ENCODE data around the gene GCKR.

The GCKR gene, protein sequence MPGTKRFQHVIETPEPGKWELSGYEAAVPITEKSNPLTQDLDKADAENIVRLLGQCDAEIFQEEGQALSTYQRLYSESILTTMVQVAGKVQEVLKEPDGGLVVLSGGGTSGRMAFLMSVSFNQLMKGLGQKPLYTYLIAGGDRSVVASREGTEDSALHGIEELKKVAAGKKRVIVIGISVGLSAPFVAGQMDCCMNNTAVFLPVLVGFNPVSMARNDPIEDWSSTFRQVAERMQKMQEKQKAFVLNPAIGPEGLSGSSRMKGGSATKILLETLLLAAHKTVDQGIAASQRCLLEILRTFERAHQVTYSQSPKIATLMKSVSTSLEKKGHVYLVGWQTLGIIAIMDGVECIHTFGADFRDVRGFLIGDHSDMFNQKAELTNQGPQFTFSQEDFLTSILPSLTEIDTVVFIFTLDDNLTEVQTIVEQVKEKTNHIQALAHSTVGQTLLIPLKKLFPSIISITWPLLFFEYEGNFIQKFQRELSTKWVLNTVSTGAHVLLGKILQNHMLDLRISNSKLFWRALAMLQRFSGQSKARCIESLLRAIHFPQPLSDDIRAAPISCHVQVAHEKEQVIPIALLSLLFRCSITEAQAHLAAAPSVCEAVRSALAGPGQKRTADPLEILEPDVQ

GRCh38 chr2:27496357-27497287 lies at the start of gene GCKR:
TSS of gene GCKR (plus strand) at chr2:27496839. CDS start at chr2:27496905, 66 bp downstream.
- DNase-seq = no peak
- Mint-ChIP-seq H3K9me3 (no peaks in the 10 kb centered on the region), H3K27me3 (peaks cover 80% of the 10 kb centered on the region), H3K4me3 (peak within 1 kb of the TSS; percentile 31), H3K27ac (no peak within 1 kb of the TSS), H3K4me1 (peaks cover 7% of the 10 kb centered on the region), H3K36me3 (no peaks in the 10 kb centered on the region)
- CTCF ChIA-PET = no interaction called here

DNA sequence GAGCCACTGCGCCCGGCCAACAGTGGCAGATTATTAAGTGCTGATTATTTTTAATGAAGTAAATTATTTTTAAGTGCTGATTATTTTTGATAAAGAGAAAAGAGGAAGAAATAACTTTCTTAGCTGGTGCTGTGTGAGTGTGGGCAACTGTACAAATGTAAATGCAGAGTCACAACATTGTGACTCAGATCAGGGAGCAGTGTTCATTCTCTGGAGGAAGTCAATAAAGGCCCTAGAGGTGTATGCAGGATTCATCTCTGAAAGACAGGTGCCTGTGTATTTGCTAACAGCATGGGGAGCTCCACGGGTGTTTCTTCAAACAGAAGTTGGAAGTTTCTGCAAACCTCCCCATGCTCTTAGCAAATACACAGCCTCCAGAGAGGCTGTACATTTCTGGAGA lies 48.3 kb upstream of the GCKR start:
- H3K4me3 Mint-ChIP-seq = no peak overlapping the region
- no peak overlapping the region for H3K27ac Mint-ChIP-seq
- CTCF ChIA-PET = interaction anchor here (2.4 kb wide), 1 partner anchor 17 kb away, joined by 13 read pairs; no protein-coding TSS in a partner anchor
- DNase-seq = no peak
- peaks cover 8% of the 10 kb centered on the region for H3K36me3 Mint-ChIP-seq
- H3K4me1 Mint-ChIP-seq = peaks cover 15% of the 10 kb centered on the region
- H3K27me3 Mint-ChIP-seq = no peaks in the 10 kb centered on the region
- no peaks in the 10 kb centered on the region for H3K9me3 Mint-ChIP-seq

DNA sequence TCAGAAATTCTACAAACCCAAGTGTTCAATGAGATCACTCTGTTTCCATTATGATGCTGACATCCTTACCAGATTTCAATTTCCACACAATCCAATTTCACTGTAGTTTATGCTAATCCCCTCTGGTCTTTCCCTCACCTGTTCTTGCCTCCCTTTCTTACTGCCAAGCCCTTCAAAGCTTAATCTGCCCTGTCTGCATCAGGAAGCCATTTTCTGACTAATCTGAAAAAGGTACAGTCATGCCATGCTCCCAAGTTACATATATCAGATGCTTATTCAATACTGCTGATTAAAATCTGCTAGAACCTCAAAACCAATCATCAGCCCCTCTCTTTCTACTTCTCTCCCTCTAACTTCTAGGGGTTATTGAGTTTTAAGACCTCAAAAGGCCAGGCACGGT lies 45.5 kb upstream of the GCKR start:
- no peak overlapping the region for H3K27ac Mint-ChIP-seq
- peaks cover under 1% of the 10 kb centered on the region for H3K36me3 Mint-ChIP-seq
- no peak overlapping the region for H3K4me3 Mint-ChIP-seq
- peaks cover 12% of the 10 kb centered on the region for H3K4me1 Mint-ChIP-seq
- H3K27me3 Mint-ChIP-seq = no peaks in the 10 kb centered on the region
- CTCF ChIA-PET = no interaction called here
- no peak for DNase-seq
- no peaks in the 10 kb centered on the region for H3K9me3 Mint-ChIP-seq

DNA sequence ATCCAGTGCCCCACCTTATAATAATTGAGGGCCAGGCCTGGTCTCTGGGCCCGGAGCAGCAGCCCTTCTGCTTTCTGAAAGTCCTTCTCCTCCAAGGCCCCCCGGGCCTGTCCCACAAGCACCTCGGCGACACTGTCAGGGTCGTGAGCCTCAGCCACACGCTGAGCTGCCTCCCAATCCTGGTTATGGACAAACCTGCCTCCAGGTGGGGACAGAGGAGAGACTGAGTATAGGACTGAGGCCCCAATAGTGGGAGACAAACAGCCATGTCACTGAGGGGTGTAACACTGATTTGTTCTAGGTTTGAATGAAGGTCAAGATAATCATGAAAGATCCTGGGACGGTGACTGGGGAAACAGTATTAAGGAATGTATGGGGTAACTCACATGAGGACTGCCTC lies 42.7 kb upstream of the GCKR start:
- Mint-ChIP-seq H3K27ac (no peak overlapping the region), H3K9me3 (no peaks in the 10 kb centered on the region), H3K4me1 (peaks cover 6% of the 10 kb centered on the region), H3K36me3 (no peaks in the 10 kb centered on the region), H3K4me3 (no peak overlapping the region), H3K27me3 (no peaks in the 10 kb centered on the region)
- DNase-seq = no peak
- CTCF ChIA-PET = interaction anchor here (0.6 to 1.3 kb wide), 2 partner anchors 9 to 229 kb away, joined by 3 to 4 read pairs; no protein-coding TSS in a partner anchor

GRCh38 chr2:27461118-27461517 lies 35.5 kb upstream of the GCKR start:
- Mint-ChIP-seq H3K4me3 (no peak overlapping the region), H3K36me3 (no peaks in the 10 kb centered on the region), H3K27me3 (no peaks in the 10 kb centered on the region), H3K9me3 (no peaks in the 10 kb centered on the region), H3K27ac (no peak overlapping the region), H3K4me1 (no peaks in the 10 kb centered on the region)
- DNase-seq = no peak
- CTCF ChIA-PET = no interaction called here

DNA sequence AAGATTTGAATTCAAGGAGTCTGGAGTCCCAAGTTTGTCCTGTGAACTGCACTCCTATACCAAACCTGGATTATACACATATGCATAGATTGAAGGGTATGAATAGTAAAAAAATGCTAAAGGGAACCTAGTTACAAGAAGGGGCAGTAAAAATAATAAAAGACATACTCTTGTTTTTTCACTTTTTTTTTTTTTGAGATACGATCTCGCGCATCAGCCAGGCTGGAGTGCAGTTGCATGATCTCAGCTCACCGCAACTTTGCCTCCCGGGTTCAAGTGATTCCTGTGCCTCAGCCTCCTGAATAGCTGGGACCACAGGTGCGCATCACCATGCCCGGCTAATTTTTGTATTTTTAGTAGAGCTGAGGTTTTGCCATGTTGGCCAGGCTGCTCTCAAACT lies 32.2 kb upstream of the GCKR start:
- H3K4me1 Mint-ChIP-seq = no peaks in the 10 kb centered on the region
- H3K36me3 Mint-ChIP-seq = no peaks in the 10 kb centered on the region
- DNase-seq = no peak
- H3K9me3 Mint-ChIP-seq = no peaks in the 10 kb centered on the region
- H3K27ac Mint-ChIP-seq = no peak overlapping the region
- CTCF ChIA-PET = no interaction called here
- no peaks in the 10 kb centered on the region for H3K27me3 Mint-ChIP-seq
- H3K4me3 Mint-ChIP-seq = no peak overlapping the region

DNA sequence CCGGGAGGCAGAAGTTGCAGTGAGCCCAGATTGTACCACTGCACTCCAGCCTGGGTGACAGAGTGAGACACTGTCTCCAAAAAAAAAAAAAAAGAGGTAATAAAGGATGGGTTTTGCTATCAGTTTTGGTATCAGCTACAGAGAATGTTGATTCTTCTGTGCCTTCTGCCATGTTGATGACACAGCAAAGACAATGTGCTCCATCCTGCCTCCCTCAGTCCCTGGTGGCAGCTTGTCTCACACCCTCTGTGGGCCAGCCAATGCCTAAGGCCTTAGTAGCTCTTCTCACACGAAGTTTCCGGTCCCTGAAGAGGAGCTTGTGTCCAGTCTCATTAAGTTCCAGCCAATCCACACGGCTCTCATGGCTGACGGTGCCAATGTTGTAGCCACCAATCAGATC lies 24.7 kb upstream of the GCKR start:
- Mint-ChIP-seq H3K36me3 (peaks cover 3% of the 10 kb centered on the region), H3K27ac (no peak overlapping the region), H3K9me3 (no peaks in the 10 kb centered on the region), H3K4me1 (no peaks in the 10 kb centered on the region), H3K27me3 (no peaks in the 10 kb centered on the region), H3K4me3 (no peak overlapping the region)
- CTCF ChIA-PET = no interaction called here
- DNase-seq = no peak

GRCh38 chr2:27485496-27485895 lies 11.1 kb upstream of the GCKR start:
- CTCF ChIA-PET = interaction anchor here (0.6 to 1.5 kb wide), 2 partner anchors 10 to 198 kb away, joined by 3 read pairs; no protein-coding TSS in a partner anchor

GRCh38 chr2:27489118-27489497 lies 7.5 kb upstream of the GCKR start:
- Mint-ChIP-seq H3K4me3 (peak overlapping the region; percentile 81), H3K9me3 (no peaks in the 10 kb centered on the region), H3K36me3 (no peaks in the 10 kb centered on the region), H3K27me3 (peaks cover 22% of the 10 kb centered on the region), H3K4me1 (peaks cover 22% of the 10 kb centered on the region), H3K27ac (peak overlapping the region; percentile 88)
- DNase-seq = peak; percentile 25
- CTCF ChIA-PET = interaction anchor here (1.2 kb wide), 1 partner anchor 43 kb away, joined by 5 read pairs; no protein-coding TSS in a partner anchor

More at GRCh38 chr2:27485496-27485895, 11.1 kb upstream of the GCKR start:
- Mint-ChIP-seq H3K9me3 (no peaks in the 10 kb centered on the region), H3K4me3 (no peak overlapping the region), H3K36me3 (no peaks in the 10 kb centered on the region), H3K27ac (no peak overlapping the region), H3K4me1 (peaks cover 19% of the 10 kb centered on the region), H3K27me3 (no peaks in the 10 kb centered on the region)
- no peak for DNase-seq

- peaks cover 28% of the 10 kb centered on the region for H3K27me3 Mint-ChIP-seq
- CTCF ChIA-PET = no interaction called here
- H3K4me3 Mint-ChIP-seq = peak within 1 kb of the TSS; percentile 81
- DNase-seq = peak; percentile 100
- peaks cover 22% of the 10 kb centered on the region for H3K4me1 Mint-ChIP-seq
- no peaks in the 10 kb centered on the region for H3K9me3 Mint-ChIP-seq
- no peaks in the 10 kb centered on the region for H3K36me3 Mint-ChIP-seq
- H3K27ac Mint-ChIP-seq = peak within 1 kb of the TSS; percentile 88
Observed at GRCh38 chr2:27489498-27490397, 6.9 kb upstream of the GCKR start, which contains the start of gene IFT172. TSS of gene IFT172 (minus strand) at chr2:27489743. CDS start at chr2:27489653, 90 bp downstream.

DNA sequence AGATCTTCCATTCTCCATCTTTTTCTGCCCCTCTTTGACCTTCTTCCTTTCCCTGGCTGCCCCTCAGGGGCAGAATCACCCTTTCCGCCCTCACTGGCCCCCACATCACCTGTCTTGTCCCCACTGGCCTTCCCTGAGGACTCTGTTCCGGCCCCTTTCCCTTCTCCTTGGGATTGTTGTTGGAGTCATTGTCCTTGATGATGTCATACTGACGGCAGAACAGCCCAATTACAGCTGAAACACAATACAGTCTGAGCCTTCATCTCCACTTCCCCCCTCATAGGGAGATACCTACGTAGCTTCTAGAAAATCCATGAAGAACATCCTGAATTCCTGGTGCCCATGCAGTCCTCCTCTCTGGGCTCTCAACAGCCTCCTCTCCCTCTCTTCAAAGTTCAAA lies 4.1 kb upstream of the GCKR start:
- H3K27ac Mint-ChIP-seq = peak overlapping the region; percentile 16
- no peak overlapping the region for H3K4me3 Mint-ChIP-seq
- no peaks in the 10 kb centered on the region for H3K36me3 Mint-ChIP-seq
- CTCF ChIA-PET = no interaction called here
- H3K9me3 Mint-ChIP-seq = no peaks in the 10 kb centered on the region
- H3K27me3 Mint-ChIP-seq = peaks cover 54% of the 10 kb centered on the region
- no peak for DNase-seq
- peaks cover 29% of the 10 kb centered on the region for H3K4me1 Mint-ChIP-seq

DNA sequence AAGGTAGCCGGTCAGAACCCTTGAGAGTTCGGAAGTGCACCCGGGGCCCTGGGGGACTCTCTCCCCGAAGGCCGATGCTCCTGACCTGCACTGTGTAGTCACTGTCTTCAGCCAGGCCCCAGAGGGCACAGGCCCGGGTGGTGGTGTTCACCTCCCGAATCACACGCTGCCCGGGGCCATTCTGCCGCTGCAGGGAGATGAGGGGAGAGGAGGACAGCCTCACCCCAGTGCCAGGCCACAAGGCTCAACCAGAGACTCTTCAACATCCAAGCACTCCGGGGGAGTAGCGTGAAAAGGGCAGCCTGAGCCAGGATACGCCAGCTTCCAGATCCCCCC lies 2.7 kb upstream of the GCKR start:
- Mint-ChIP-seq H3K27ac (no peak overlapping the region), H3K4me1 (peaks cover 25% of the 10 kb centered on the region), H3K9me3 (no peaks in the 10 kb centered on the region), H3K4me3 (peak overlapping the region; percentile 51), H3K36me3 (no peaks in the 10 kb centered on the region), H3K27me3 (peaks cover 65% of the 10 kb centered on the region)
- CTCF ChIA-PET = no interaction called here
- DNase-seq = no peak

- no peaks in the 10 kb centered on the region for H3K9me3 Mint-ChIP-seq
- peaks cover 70% of the 10 kb centered on the region for H3K27me3 Mint-ChIP-seq
- no peak overlapping the region for H3K27ac Mint-ChIP-seq
Observed at GRCh38 chr2:27494284-27494943, 2.2 kb upstream of the GCKR start.

More at GRCh38 chr2:27494284-27494943, 2.2 kb upstream of the GCKR start:
- Mint-ChIP-seq H3K4me1 (peaks cover 21% of the 10 kb centered on the region), H3K4me3 (peak overlapping the region; percentile 51), H3K36me3 (no peaks in the 10 kb centered on the region)
- DNase-seq = peak; percentile 21
- CTCF ChIA-PET = no interaction called here

Measured in activated naive CD4-positive, alpha-beta T cell treated with anti-CD3 and anti-CD28 coated beads, Interleukin-2, amount 10 ng/mL, durations not matched to agents 7 days and 5 days (primary cell).